ENCODE results near the gene MIPEP. TPM values are rescaled to one million over a fixed set of nuclear protein-coding genes. Genes with fewer than 3 reads are reported as not detected.
A peak's percentile ranks its signal among the peaks of the same experiment; 100 is the strongest.

MIPEP gene
- total RNA-seq, 2 donors from 2014 or later: 26.2 to 27.1 TPM

- Histone ChIP-seq H3K4me3 (no peak overlapping the region), H3K9me3 (no peaks in the 10 kb centered on the region), H3K36me3 (no peaks in the 10 kb centered on the region), H3K4me1 (replicated peaks) (peaks cover 6% of the 10 kb centered on the region), H3K27me3 (replicated peaks; ENCODE audit: insufficient read depth) (no peaks in the 10 kb centered on the region), H3K27ac (peak overlapping the region; percentile 21 to 55)
- TF ChIP-seq POLR2A (IDR thresholded peaks at IDR 0.05): no peak
- DNase-seq (ENCODE audit: low spot score): no peak
- intact Hi-C loops (cut with DNase I): no loop called here
- WGBS: 71% methylated on average over 4 of the region's 4 CpGs
Measured at GRCh38 chr13:23740002-23740401, 149.2 kb downstream of the MIPEP start.

DNA sequence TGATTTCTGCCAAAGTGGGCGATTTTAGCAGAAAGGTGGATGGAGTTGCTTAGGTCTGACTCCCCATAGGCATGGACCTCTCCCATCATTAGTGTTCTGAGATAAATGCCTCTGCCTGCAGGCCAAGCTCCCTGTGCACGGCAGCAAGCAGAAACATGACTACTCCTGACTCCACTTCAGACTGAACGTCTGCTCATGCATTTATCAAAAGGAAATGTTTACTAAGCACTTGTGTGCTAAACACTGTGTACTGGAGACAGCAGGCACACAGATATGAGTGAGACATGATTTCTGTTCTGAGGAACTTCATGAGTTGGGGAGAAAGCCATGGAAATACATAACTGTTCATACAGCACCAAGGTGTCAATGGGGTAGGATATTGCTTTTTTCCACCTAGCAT, 149.6 kb downstream of the MIPEP start:
- no peaks in the 10 kb centered on the region for H3K27me3 ChIP-seq (replicated peaks; ENCODE audit: insufficient read depth)
- no peaks in the 10 kb centered on the region for H3K36me3 ChIP-seq
- peak overlapping the region; percentile 21 to 55 for H3K27ac ChIP-seq
- no peak overlapping the region for H3K4me3 ChIP-seq
- intact Hi-C loops (cut with DNase I): no loop called here
- DNase-seq (ENCODE audit: low spot score): no peak
- TF ChIP-seq POLR2A (IDR thresholded peaks at IDR 0.05): no peak
- TF ChIP-seq POLR2AphosphoS5 (IDR thresholded peaks at IDR 0.05): peak; percentile 11
- no peaks in the 10 kb centered on the region for H3K9me3 ChIP-seq
- 51% methylated on average over 3 of the region's 3 CpGs for WGBS
- H3K4me1 ChIP-seq (replicated peaks): peaks cover 6% of the 10 kb centered on the region

GRCh38 chr13:23736541-23736940, 152.7 kb downstream of the MIPEP start:
- H3K27me3 ChIP-seq (replicated peaks; ENCODE audit: insufficient read depth): no peaks in the 10 kb centered on the region
- no peak overlapping the region for H3K27ac ChIP-seq
- WGBS: 63% methylated on average over 5 of the region's 5 CpGs
- no peaks in the 10 kb centered on the region for H3K4me1 ChIP-seq (replicated peaks)
- H3K36me3 ChIP-seq: no peaks in the 10 kb centered on the region
- TF ChIP-seq CTCF (IDR thresholded peaks at IDR 0.05) (no peak), POLR2AphosphoS5 (IDR thresholded peaks at IDR 0.05) (no peak), POLR2A (IDR thresholded peaks at IDR 0.05) (no peak)
- H3K9me3 ChIP-seq: no peaks in the 10 kb centered on the region
- intact Hi-C loops (cut with DNase I): no loop called here
- H3K4me3 ChIP-seq: no peak overlapping the region
- no peak for DNase-seq (ENCODE audit: low spot score)

GRCh38 chr13:23735329-23735728, 153.9 kb downstream of the MIPEP start:
- no peaks in the 10 kb centered on the region for H3K4me1 ChIP-seq (replicated peaks)
- no peaks in the 10 kb centered on the region for H3K9me3 ChIP-seq
- WGBS: 37% methylated on average over 2 of the region's 2 CpGs
- no peak for DNase-seq (ENCODE audit: low spot score)
- H3K36me3 ChIP-seq: no peaks in the 10 kb centered on the region
- H3K27ac ChIP-seq: peak overlapping the region in 1 of 2 donors; percentile 62
- intact Hi-C loops (cut with DNase I): no loop called here
- no peaks in the 10 kb centered on the region for H3K27me3 ChIP-seq (replicated peaks; ENCODE audit: insufficient read depth)
- H3K4me3 ChIP-seq: no peak overlapping the region
- TF ChIP-seq POLR2A (IDR thresholded peaks at IDR 0.05) (no peak), POLR2AphosphoS5 (IDR thresholded peaks at IDR 0.05) (no peak), CTCF (IDR thresholded peaks at IDR 0.05) (no peak)

GRCh38 chr13:23731709-23732108, 157.5 kb downstream of the MIPEP start:
- Histone ChIP-seq H3K36me3 (no peaks in the 10 kb centered on the region), H3K27ac (peak overlapping the region in 1 of 2 donors; percentile 69), H3K27me3 (replicated peaks; ENCODE audit: insufficient read depth) (no peaks in the 10 kb centered on the region), H3K4me1 (replicated peaks) (no peaks in the 10 kb centered on the region), H3K4me3 (no peak overlapping the region), H3K9me3 (no peaks in the 10 kb centered on the region)
- intact Hi-C loops (cut with DNase I): no loop called here
- no peak for DNase-seq (ENCODE audit: low spot score)
- 94% methylated on average over 3 of the region's 3 CpGs for WGBS
- no peak for TF ChIP-seq POLR2AphosphoS5 (IDR thresholded peaks at IDR 0.05)
- TF ChIP-seq CTCF (IDR thresholded peaks at IDR 0.05): no peak
- no peak for TF ChIP-seq POLR2A (IDR thresholded peaks at IDR 0.05)

DNA sequence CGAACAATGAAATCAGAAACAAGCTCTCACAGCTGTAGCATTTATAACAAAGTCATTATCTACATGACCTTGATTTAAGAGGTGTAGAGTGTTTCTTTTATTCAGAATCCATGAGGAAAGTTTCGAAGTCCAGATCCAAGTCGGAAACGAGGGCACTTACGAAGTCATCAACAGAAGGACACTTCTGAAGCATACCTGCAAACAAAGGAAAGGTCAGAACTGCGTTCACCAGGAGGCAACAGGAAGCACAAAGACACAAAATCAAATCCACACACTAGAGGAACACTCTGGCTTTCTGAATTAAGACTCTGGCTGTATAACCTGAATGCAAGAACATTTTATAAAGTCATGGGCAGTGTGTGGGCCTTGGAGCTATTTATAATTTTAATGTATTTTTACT, 158.9 kb downstream of the MIPEP start:
- intact Hi-C loops (cut with DNase I): no loop called here
- Histone ChIP-seq H3K27ac (peak overlapping the region; percentile 50 to 69), H3K27me3 (replicated peaks; ENCODE audit: insufficient read depth) (no peaks in the 10 kb centered on the region), H3K36me3 (no peaks in the 10 kb centered on the region), H3K9me3 (no peaks in the 10 kb centered on the region), H3K4me3 (no peak overlapping the region), H3K4me1 (replicated peaks) (no peaks in the 10 kb centered on the region)
- no peak for DNase-seq (ENCODE audit: low spot score)
- 58% methylated on average over 6 of the region's 6 CpGs for WGBS
- TF ChIP-seq CTCF (IDR thresholded peaks at IDR 0.05): no peak
- TF ChIP-seq POLR2A (IDR thresholded peaks at IDR 0.05): no peak
- no peak for TF ChIP-seq POLR2AphosphoS5 (IDR thresholded peaks at IDR 0.05)

Measured in prostate gland (tissue), 2 donors.